Naive B cell (primary cell): ENCODE data around the gene SPC24. TPM values are rescaled to one million over a fixed set of nuclear protein-coding genes. Genes with fewer than 3 reads are reported as not detected.
"Not testable (repeated sequence)": the region's sequence is repeated elsewhere in the genome, so short reads cannot be mapped to it uniquely, and the experiment has no call there.

Experiments used
- ATAC-seq, 2 donors: fragments of 150-1000 bp; cut with Tn5 transposase; 2 replicates each; pipeline ENCODE4 v1.10.0; 2021; ENCODE audit warnings: low read depth in 2 of 2, mild to moderate bottlenecking in 2 of 2, moderate library complexity in 2 of 2
- DNase-seq: peaks from one replicate; pipeline ENCODE4 v3.0.0; 2022
- H3K27ac Mint-ChIP-seq, 6 donors: one replicate each; pipeline ENCODE4 v1.8.0; 2020 to 2022; ENCODE audit warnings: mild to moderate bottlenecking in 6 of 6, mixed read lengths in 6 of 6, moderate library complexity in 5 of 6, inconsistent platforms in 2 of 6
- H3K27me3 Mint-ChIP-seq, 3 donors: one replicate each; pipeline ENCODE4 v1.8.0; 2021 to 2022; ENCODE audit warnings: mixed read lengths in 3 of 3, mild to moderate bottlenecking in 1 of 3
- H3K36me3 Mint-ChIP-seq, 2 donors: one replicate each; pipeline ENCODE4 v1.8.0; 2020 to 2022; ENCODE audit warnings: mixed read lengths in 2 of 2, inconsistent platforms in 1 of 2, mild to moderate bottlenecking in 1 of 2
- H3K4me1 Mint-ChIP-seq, 3 donors: one replicate each; pipeline ENCODE4 v1.8.0; 2020 to 2022; ENCODE audit warnings: mixed read lengths in 3 of 3, inconsistent platforms in 1 of 3, mild to moderate bottlenecking in 1 of 3, moderate library complexity in 1 of 3
- H3K4me3 Mint-ChIP-seq, 8 donors: one replicate each; pipeline ENCODE4 v1.8.0; 2020 to 2022; ENCODE audit warnings: mild to moderate bottlenecking in 8 of 8, mixed read lengths in 8 of 8, moderate library complexity in 8 of 8, inconsistent platforms in 2 of 8
- H3K9me3 Mint-ChIP-seq, 7 donors: one replicate each; pipeline ENCODE4 v1.8.0; 2020 to 2022; ENCODE audit warnings: mixed read lengths in 7 of 7, mild to moderate bottlenecking in 5 of 7, inconsistent platforms in 2 of 7, moderate library complexity in 1 of 7
- polyA plus RNA-seq, 6 donors: library from polyadenylated mRNA; unstranded; fragments of 300-500 nt; fragmentation: Illumina TruSeq; gene quantifications; one replicate each; pipeline ENCODE4 v1.2.3, GENCODE V29; 2021; ENCODE audit warnings: low read depth in 6 of 6

SPC24 gene
- polyA plus RNA-seq, 6 donors from 2014 or later, result not detected

DNA sequence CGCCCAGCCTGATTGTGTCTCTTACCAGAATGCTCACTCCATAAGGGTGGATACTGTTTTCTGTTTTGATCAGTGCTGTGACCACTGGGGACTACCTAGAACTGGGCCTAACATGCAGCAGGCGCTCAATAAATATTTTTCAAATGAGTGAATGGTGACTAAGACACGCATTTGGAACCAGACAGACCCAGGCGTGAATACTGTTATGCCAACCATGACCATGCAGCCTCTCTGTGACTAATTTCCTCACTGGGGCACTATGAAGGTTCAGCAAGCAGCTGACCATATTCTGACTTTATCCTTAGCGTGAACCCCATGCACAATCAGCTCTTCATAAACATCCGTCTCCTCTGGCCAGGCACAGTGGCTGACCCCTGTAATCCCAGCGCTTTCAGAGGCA lies 13.0 kb upstream of the SPC24 start:
- ATAC-seq (no peak), DNase-seq (no peak)
- Mint-ChIP-seq H3K36me3 (no peaks in the 10 kb centered on the region), H3K27me3 (no peaks in the 10 kb centered on the region), H3K4me1 (no peaks in the 10 kb centered on the region), H3K4me3 (no peak overlapping the region), H3K9me3 (no peaks in the 10 kb centered on the region), H3K27ac (no peak overlapping the region)

DNA sequence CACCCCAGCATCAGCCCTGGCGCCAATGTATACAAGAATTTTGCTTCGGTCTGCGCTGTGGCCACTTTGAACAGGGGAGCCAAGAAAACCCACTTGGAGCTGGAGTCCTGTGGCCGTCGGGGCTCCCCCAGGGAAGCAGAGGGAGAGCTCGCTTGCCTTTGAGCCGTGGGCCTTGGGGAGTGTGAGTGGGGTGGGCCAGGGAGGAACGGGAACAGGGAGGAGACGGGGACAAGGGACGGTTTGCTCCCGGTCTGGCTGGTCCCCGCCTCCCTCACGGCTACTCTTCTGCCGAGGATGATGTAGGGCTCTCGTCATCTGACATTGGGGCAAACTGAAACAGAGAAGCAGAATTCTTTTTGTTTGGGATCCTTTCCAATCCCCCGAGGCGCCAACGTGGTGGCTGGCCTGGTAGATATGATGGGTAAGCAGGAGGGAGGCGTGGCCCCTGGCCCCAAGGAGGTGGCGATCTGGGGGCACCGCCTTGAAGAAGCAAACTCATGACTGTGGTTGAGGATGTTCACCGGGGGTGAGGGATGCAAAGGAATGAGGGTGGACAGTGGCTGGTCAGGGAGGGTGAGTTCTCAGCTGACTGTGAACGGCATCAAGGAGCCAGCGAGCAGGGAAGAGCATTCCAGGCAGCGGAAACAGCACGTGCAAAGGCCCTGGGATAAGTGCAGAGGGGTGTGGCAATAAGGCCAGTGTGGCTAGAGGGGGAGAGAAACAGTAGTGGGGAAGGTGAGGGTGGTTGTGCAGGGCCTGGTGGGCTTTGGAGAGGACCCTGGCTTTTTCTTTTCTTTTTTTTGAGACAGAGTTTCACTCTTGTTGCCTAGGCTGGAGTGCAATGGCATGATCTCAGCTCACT lies 10.9 kb upstream of the SPC24 start:
- ATAC-seq (no peak), DNase-seq (no peak)
- Mint-ChIP-seq H3K36me3 (no peaks in the 10 kb centered on the region), H3K27ac (peak overlapping the region in 1 of 6 donors; percentile 63), H3K27me3 (no peaks in the 10 kb centered on the region), H3K4me1 (no peaks in the 10 kb centered on the region), H3K9me3 (no peaks in the 10 kb centered on the region), H3K4me3 (peak overlapping the region in 1 of 8 donors; percentile 80)

DNA sequence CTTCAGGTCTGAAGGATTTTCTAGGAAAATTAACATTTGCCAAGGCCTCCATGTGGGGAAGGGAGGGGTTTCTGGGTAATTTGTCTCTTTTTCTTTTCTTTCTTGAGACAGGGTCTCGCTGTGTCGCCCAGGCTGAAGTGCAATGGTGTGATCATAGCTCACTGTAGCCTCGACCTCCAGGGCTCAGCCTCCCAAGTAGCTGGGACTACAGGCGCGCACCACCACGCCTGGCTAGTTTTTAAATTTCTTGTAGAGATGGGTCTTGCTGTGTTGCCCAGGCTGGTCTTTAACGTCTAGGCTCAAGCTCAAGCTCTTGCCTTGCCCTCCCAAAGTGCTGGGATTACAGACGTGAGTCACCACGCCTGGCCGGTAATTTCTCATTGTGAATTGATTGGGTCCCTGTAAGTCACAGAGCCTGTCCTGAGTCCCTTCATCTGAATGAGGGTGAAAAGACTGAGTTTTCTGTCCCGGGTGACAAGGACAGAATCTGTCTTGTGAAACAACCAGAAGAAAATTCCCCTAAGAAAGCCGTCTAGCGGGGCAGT lies 10.0 kb upstream of the SPC24 start:
- H3K9me3 Mint-ChIP-seq, result no peaks in the 10 kb centered on the region
- no peaks in the 10 kb centered on the region for H3K36me3 Mint-ChIP-seq

DNA sequence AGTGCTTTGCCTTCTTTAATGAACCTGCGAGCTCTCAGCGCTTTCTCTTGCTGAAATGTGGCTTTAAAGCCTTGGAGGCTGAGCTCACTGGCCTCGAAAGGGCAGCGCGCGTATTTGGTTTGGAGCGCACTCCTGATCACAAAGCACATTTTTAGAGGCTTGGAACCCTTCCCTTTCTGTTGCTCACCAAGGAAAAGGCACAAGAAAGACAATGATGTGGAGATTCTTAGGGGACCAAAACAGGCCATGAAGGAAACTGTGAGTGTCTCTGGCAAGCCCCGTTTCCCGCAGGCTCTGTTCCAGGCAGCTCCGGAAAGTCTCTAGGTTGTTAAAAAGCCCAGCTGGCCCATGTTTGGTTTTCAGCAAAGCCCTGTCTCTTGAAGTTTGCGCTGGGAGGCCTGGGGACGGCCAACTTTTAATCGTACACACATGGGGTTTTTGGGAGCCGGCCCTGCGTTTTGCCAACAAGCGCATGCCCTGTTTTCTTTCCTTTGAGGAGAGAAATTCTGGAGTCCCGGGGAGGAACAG lies 9.4 kb upstream of the SPC24 start:
- no peak overlapping the region for H3K27ac Mint-ChIP-seq
- ATAC-seq, result no peak
- peaks cover 0 to 3% (median 0%) of the 10 kb centered on the region in 7 donors for H3K9me3 Mint-ChIP-seq

More for the DNA sequence above, 10.0 kb upstream of the SPC24 start:
- Mint-ChIP-seq H3K4me3 (no peak overlapping the region), H3K27ac (no peak overlapping the region), H3K4me1 (no peaks in the 10 kb centered on the region), H3K27me3 (no peaks in the 10 kb centered on the region)
- ATAC-seq (no peak), DNase-seq (no peak)

GRCh38 chr19:11164296-11164695 lies 8.7 kb upstream of the SPC24 start:
- Mint-ChIP-seq H3K4me3 (no peak overlapping the region), H3K27ac (peak overlapping the region in 1 of 6 donors; percentile 70), H3K9me3 (peaks cover 0 to 3% (median 0%) of the 10 kb centered on the region in 7 donors)

More for the DNA sequence above, 9.4 kb upstream of the SPC24 start:
- H3K36me3 Mint-ChIP-seq, result no peaks in the 10 kb centered on the region
- DNase-seq, result no peak
- no peaks in the 10 kb centered on the region for H3K27me3 Mint-ChIP-seq
- no peak overlapping the region for H3K4me3 Mint-ChIP-seq
- H3K4me1 Mint-ChIP-seq, result no peaks in the 10 kb centered on the region

GRCh38 chr19:11160440-11160768 lies 4.8 kb upstream of the SPC24 start:
- not testable (repeated sequence) for H3K9me3 Mint-ChIP-seq, DNase-seq

More at GRCh38 chr19:11164296-11164695, 8.7 kb upstream of the SPC24 start:
- no peaks in the 10 kb centered on the region for H3K4me1 Mint-ChIP-seq
- no peaks in the 10 kb centered on the region for H3K36me3 Mint-ChIP-seq
- no peak for DNase-seq
- H3K27me3 Mint-ChIP-seq, result no peaks in the 10 kb centered on the region
- no peak for ATAC-seq

GRCh38 chr19:11159598-11160439 lies 4.2 kb upstream of the SPC24 start:
- H3K27ac Mint-ChIP-seq, result peak overlapping the region in 1 of 6 donors; percentile 49
- ATAC-seq, result no peak
- H3K4me1 Mint-ChIP-seq, result peaks cover 4 to 15% (median 12%) of the 10 kb centered on the region in 3 donors

More at GRCh38 chr19:11160440-11160768, 4.8 kb upstream of the SPC24 start:
- not testable (repeated sequence) for H3K27ac Mint-ChIP-seq, H3K36me3 Mint-ChIP-seq, H3K4me3 Mint-ChIP-seq, H3K27me3 Mint-ChIP-seq, ATAC-seq, H3K4me1 Mint-ChIP-seq

DNA sequence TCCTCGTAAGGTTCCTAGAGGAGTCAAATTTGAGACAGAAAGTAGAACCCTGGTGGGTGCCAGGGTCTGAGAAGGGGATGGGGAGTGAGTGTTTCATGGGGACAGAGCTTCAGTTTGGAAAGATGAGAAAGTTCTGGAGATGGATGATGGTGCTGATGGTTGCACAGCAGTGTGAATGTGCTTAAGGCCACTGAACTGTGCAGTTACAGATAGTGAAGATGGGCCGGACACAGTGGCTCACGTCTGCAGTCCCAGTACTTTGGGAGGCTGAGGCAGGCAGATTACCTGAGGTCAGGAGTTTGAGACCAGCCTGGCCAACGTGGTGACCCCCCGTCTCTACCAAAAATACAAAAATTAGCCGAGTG lies 917 bp downstream of the SPC24 start:
- no peaks in the 10 kb centered on the region for H3K36me3 Mint-ChIP-seq
- peak overlapping the region; percentile 42 to 90 (median 84) for H3K4me3 Mint-ChIP-seq
- H3K9me3 Mint-ChIP-seq, result no peaks in the 10 kb centered on the region
- peaks cover 9 to 21% (median 17%) of the 10 kb centered on the region in 3 donors for H3K4me1 Mint-ChIP-seq
- peak overlapping the region in 1 of 6 donors; percentile 79 for H3K27ac Mint-ChIP-seq
- no peak for DNase-seq
- H3K27me3 Mint-ChIP-seq, result peaks cover 0 to 7% (median 0%) of the 10 kb centered on the region in 3 donors
- no peak for ATAC-seq

More at GRCh38 chr19:11159598-11160439, 4.2 kb upstream of the SPC24 start:
- Mint-ChIP-seq H3K4me3 (peak overlapping the region in 1 of 8 donors; percentile 70), H3K36me3 (no peaks in the 10 kb centered on the region), H3K27me3 (peaks cover 0 to under 1% (median 0%) of the 10 kb centered on the region in 3 donors), H3K9me3 (peaks cover 0 to 3% (median 0%) of the 10 kb centered on the region in 7 donors)
- no peak for DNase-seq

DNA sequence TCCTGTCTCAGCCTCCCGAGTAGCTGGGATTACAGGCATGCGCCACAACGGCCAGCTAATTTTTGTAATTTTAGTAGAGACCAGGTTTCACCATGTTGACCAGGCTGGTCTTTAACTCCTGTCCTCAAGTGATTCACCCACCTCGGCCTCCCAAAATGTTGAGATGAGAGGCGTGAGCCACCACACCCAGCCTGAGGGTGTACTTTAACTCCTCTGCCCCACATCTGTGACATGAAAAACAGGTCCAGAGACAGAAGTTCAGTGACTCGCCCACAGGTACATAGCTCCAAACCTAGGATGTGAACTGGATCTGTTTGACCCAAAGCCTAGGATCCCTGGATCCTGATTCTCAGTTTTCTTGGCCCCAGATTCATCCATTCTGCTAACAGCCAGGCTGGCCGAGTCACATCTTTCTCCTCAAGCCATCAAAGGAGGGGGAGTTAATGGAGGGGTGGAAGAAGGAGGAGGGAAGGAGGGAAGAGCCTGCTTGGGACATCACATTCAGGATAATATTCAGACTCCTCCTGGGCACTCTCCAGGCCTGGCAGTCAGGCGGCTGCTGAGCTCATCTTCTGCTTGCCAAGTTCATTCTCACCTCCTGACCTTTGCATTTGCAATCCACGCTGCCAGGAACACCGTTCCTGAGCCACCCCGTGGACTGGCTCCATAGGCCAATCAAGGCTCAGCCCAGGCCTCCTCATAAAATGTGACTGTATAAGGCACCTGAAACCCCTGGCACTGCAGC lies 3.1 kb downstream of the SPC24 start:
- no peak for DNase-seq
- H3K9me3 Mint-ChIP-seq, result no peaks in the 10 kb centered on the region
- H3K4me1 Mint-ChIP-seq, result peaks cover 9 to 21% (median 17%) of the 10 kb centered on the region in 3 donors
- ATAC-seq, result no peak
- peak overlapping the region in 1 of 6 donors; percentile 66 for H3K27ac Mint-ChIP-seq
- no peaks in the 10 kb centered on the region for H3K36me3 Mint-ChIP-seq
- peaks cover 0 to 7% (median 0%) of the 10 kb centered on the region in 3 donors for H3K27me3 Mint-ChIP-seq
- no peak overlapping the region for H3K4me3 Mint-ChIP-seq

- Mint-ChIP-seq H3K4me1 (peaks cover 9 to 20% (median 15%) of the 10 kb centered on the region in 3 donors), H3K36me3 (no peaks in the 10 kb centered on the region), H3K27ac (no peak overlapping the region), H3K4me3 (no peak overlapping the region), H3K9me3 (no peaks in the 10 kb centered on the region), H3K27me3 (peaks cover 0 to 7% (median 0%) of the 10 kb centered on the region in 3 donors)
- ATAC-seq, result no peak
- DNase-seq, result no peak
These were observed 4.4 kb downstream of the SPC24 start for GRCh38 chr19:11151181-11151580.

DNA sequence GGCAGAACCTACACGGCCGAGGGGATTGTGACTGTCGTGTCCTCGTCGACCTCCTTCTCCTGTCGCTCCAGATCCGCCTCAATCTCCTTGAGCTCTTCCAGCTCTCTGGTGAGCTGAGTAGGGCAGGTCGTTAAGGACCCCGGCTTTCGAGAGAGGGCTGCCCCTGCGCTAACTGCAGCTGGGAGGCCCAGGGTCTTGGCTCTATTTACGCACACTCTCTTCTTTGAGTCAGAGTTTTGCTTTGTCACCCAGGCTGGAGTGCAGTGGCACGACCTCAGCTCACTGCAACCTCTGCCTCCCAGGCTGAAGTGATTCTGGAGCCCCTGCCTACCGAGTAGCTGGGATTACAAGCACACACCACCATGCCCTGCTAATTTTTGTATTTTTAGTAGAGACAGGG lies 7.6 kb downstream of the SPC24 start:
- Mint-ChIP-seq H3K27ac (no peak overlapping the region), H3K4me1 (peaks cover 0 to 4% (median 3%) of the 10 kb centered on the region in 3 donors), H3K36me3 (no peaks in the 10 kb centered on the region), H3K4me3 (no peak overlapping the region), H3K9me3 (peaks cover 0 to 2% (median 0%) of the 10 kb centered on the region in 7 donors), H3K27me3 (peaks cover 0 to 4% (median 0%) of the 10 kb centered on the region in 3 donors)
- DNase-seq (no peak), ATAC-seq (no peak)

GRCh38 chr19:11145536-11145924 lies 10.1 kb downstream of the SPC24 start:
- Mint-ChIP-seq H3K4me3 (peak overlapping the region in 1 of 8 donors; percentile 29), H3K27me3 (peaks cover 0 to 12% (median 0%) of the 10 kb centered on the region in 3 donors), H3K9me3 (peaks cover 0 to 2% (median 0%) of the 10 kb centered on the region in 7 donors), H3K27ac (peak overlapping the region in 1 of 6 donors; percentile 24), H3K4me1 (peaks cover 0 to 13% (median 5%) of the 10 kb centered on the region in 3 donors), H3K36me3 (no peaks in the 10 kb centered on the region)
- DNase-seq (no peak), ATAC-seq (no peak)
